Chondrocyte (in vitro differentiated cells): ENCODE data around the gene ZNF521. TPM values are rescaled to one million over a fixed set of nuclear protein-coding genes. Genes with fewer than 3 reads are reported as not detected.

ENCODE experiments used
- DNase-seq: peaks from one replicate; pipeline ENCODE4 v3.0.0; 2021; ENCODE audit warnings: mixed read lengths, low spot score
- H3K27ac Mint-ChIP-seq: one replicate; pipeline ENCODE4 v1.8.0; 2021; ENCODE audit warnings: mild to moderate bottlenecking, moderate library complexity, mixed read lengths; ENCODE audit not compliant: unreplicated experiment
- H3K27me3 Mint-ChIP-seq: 2 replicates; pipeline ENCODE4 v1.8.0; 2021; ENCODE audit warnings: low read depth, mixed read lengths
- H3K36me3 Mint-ChIP-seq: 2 replicates; pipeline ENCODE4 v1.8.0; 2021; ENCODE audit warnings: low read depth, mixed read lengths
- H3K4me1 Mint-ChIP-seq: 2 replicates; pipeline ENCODE4 v1.8.0; 2021; ENCODE audit warnings: low read depth, mild to moderate bottlenecking, mixed read lengths
- H3K4me3 Mint-ChIP-seq: one replicate; pipeline ENCODE4 v1.8.0; 2021; ENCODE audit warnings: mild to moderate bottlenecking, moderate library complexity, mixed read lengths; ENCODE audit not compliant: unreplicated experiment
- H3K9me3 Mint-ChIP-seq: 2 replicates; pipeline ENCODE4 v1.8.0; 2021; ENCODE audit warnings: low read depth, mixed read lengths
- total RNA-seq: library from RNA; stranded (reverse); gene quantifications from 3 replicates; pipeline ENCODE4 v1.2.1, GENCODE V29; 2021
- TF ChIP-seq, protein P1 (sequence below): fragments of 200-600 bp; sonication (generic); IDR thresholded peaks from 2 replicates; pipeline ENCODE4 v1.5.0; 2021; ENCODE audit warnings: antibody characterized with exemption, mild to moderate bottlenecking, moderate library complexity

Gene ZNF521
- total RNA-seq, 1 donor from 2014 or later = 29.7 TPM

DNA sequence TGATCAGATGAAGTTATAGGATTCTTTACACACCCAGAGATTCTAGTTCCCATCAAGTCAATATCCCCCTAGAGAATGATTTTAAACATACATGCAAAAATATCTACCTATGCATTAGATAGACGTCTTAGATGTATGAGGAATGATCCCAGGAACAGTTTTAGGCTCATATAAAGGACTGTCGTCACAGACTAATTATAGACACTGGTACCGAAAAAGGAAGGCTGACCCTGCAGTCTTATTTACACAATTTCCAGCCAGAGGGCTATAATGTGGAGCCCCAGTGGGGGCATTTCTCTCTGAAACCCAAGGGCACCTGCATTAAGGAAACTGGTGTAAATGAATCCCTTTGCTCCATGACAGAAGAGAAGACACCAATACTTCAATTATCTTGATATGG lies 170.4 kb downstream of the ZNF521 start:
- TF ChIP-seq, protein P1, sequence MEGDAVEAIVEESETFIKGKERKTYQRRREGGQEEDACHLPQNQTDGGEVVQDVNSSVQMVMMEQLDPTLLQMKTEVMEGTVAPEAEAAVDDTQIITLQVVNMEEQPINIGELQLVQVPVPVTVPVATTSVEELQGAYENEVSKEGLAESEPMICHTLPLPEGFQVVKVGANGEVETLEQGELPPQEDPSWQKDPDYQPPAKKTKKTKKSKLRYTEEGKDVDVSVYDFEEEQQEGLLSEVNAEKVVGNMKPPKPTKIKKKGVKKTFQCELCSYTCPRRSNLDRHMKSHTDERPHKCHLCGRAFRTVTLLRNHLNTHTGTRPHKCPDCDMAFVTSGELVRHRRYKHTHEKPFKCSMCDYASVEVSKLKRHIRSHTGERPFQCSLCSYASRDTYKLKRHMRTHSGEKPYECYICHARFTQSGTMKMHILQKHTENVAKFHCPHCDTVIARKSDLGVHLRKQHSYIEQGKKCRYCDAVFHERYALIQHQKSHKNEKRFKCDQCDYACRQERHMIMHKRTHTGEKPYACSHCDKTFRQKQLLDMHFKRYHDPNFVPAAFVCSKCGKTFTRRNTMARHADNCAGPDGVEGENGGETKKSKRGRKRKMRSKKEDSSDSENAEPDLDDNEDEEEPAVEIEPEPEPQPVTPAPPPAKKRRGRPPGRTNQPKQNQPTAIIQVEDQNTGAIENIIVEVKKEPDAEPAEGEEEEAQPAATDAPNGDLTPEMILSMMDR = no peak
- peaks cover 13% of the 10 kb centered on the region for H3K4me1 Mint-ChIP-seq
- no peak overlapping the region for H3K4me3 Mint-ChIP-seq
- H3K27ac Mint-ChIP-seq = no peak overlapping the region
- no peak for DNase-seq
- H3K9me3 Mint-ChIP-seq = no peaks in the 10 kb centered on the region
- no peaks in the 10 kb centered on the region for H3K27me3 Mint-ChIP-seq
- no peaks in the 10 kb centered on the region for H3K36me3 Mint-ChIP-seq

DNA sequence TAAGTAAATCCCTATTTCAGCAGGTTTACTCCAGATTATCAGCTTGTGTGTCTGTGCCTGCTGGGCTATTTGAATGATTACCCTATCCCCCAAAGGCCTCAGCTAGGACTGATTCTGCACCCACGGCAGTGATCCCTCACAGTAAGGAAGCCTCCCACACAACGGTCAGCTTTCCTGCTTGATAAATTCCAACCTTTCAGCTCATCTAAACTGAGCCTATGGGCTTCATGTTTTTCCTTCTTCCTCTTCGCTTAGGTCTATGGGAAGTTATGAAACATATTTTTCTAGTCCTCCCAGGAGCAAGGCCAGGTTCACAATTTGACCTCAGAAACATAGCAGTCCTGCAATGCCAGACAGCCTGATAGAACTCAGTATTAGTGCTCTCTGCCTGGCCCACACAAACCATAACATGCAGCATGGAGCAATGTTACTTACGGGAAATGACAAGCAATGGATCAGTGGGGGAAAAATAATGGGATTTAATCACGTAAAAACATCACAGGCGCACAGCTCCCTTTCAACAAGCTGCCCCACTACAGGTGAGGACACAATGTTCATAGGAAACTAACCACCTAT lies 170.9 kb downstream of the ZNF521 start:
- Mint-ChIP-seq H3K9me3 (no peaks in the 10 kb centered on the region), H3K27me3 (no peaks in the 10 kb centered on the region), H3K36me3 (no peaks in the 10 kb centered on the region), H3K27ac (peak overlapping the region; percentile 10), H3K4me3 (no peak overlapping the region), H3K4me1 (peaks cover 13% of the 10 kb centered on the region)
- TF ChIP-seq, protein P1 = no peak
- no peak for DNase-seq

DNA sequence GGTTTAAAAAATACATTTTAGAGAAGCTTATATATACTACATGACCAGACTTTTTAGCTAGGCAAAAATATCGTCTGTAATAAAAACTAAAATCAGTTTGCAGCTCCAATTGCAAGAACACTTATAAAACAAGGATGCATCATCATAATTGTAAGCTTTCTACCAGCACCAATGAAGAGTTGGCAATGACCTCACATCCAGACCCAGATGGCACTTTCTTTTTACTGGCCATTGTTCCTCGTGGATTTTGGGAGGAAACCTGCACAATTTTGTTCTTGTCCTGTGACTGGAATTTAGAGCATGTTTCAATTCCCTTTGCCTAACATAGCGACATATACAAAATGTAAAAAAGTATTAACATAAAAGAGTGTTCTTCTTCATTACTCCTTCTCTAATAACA lies 174.3 kb downstream of the ZNF521 start:
- Mint-ChIP-seq H3K9me3 (no peaks in the 10 kb centered on the region), H3K27ac (no peak overlapping the region), H3K4me3 (no peak overlapping the region)

DNA sequence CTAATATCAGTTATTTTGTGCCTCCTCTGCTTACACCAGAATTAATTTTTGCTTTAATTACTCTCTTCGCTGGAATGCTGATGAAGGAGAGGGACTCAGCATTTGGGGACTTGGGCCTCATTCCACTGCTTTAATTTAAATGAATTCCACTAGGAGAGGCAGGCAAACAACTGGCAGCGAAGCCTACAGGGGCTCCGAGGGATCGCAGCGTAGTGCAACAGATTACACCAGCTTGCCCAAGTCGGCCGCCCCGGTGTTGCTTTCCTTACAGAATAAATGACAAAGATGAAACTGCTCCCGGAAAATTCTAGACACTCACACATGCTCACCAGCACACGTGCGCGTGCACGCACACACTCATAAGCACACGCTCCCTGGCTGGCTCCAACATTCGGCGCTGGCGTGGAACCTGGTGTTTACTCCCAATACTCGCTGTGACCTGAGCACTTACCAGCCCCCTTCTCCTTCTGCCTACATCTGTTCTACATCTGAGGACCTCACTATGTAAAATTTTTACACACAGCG lies 175.4 kb downstream of the ZNF521 start:
- no peak overlapping the region for H3K4me3 Mint-ChIP-seq
- H3K27me3 Mint-ChIP-seq = no peaks in the 10 kb centered on the region
- H3K4me1 Mint-ChIP-seq = peaks cover 11% of the 10 kb centered on the region
- no peak for DNase-seq
- no peaks in the 10 kb centered on the region for H3K9me3 Mint-ChIP-seq
- no peaks in the 10 kb centered on the region for H3K36me3 Mint-ChIP-seq
- H3K27ac Mint-ChIP-seq = no peak overlapping the region
- TF ChIP-seq, protein P1 = no peak

More for the DNA sequence above, 174.3 kb downstream of the ZNF521 start:
- Mint-ChIP-seq H3K4me1 (peaks cover 13% of the 10 kb centered on the region), H3K36me3 (no peaks in the 10 kb centered on the region), H3K27me3 (no peaks in the 10 kb centered on the region)
- DNase-seq = no peak
- TF ChIP-seq, protein P1 = no peak

DNA sequence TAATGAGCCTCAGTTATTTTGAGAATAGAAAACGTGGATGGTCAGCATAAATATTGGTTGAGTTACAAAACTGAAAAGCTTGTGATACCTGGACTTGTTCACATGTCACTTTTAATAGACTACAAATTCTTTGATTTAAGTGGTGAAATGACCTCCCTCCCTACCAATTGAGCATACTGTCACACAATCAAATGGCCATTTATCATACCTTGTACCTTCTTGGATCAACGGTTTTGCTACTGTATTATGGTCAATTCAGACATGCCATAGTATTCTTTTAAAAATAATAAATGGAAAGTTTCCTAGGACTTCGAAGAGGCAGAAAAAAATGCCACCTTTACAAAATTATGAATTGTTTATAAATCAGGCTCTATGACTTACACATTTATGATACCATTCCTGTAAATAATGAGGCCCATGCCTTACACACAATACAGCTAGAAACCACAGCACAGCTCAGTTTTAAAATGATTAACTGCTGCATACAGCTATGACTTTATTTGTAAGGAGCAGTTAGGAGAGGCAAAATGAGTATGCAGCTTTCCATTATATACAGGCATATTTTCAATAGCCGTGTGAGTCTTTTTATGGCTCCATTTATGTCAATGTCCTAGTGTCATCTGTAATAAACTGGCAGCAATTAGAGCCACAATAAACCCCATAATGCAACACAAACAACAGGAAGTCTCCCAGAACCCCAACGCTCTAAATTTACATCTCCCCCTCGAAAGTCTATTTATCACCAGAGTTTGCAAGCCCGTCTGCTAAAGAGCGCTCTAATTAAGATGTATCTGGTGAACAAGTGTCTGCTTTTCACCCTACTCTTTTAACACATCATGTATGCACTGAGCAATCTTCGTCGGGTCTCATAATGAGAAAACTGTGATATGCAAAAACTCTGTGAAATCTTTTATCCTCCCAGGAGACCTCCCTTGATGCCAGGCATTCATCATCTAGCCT lies 176.1 kb downstream of the ZNF521 start:
- Mint-ChIP-seq H3K27me3 (no peaks in the 10 kb centered on the region), H3K9me3 (no peaks in the 10 kb centered on the region), H3K4me1 (peaks cover 3% of the 10 kb centered on the region), H3K27ac (no peak overlapping the region), H3K36me3 (no peaks in the 10 kb centered on the region), H3K4me3 (no peak overlapping the region)
- DNase-seq = no peak
- TF ChIP-seq, protein P1 = no peak
